Duodenal mucosa (tissue), 2 donors: Measurements from ENCODE around the gene ZNF787.

ENCODE experiments used
- H3K27ac ChIP-seq: one replicate; pipeline ENCODE4 v1.7.0; 2013; ENCODE audit warnings: low read depth, low read length
- H3K27me3 ChIP-seq, 2 donors: one replicate each; pipeline ENCODE4 v1.7.0; 2013; ENCODE audit warnings: low read length in 2 of 2, control low read depth in 1 of 2; ENCODE audit not compliant: insufficient read depth in 2 of 2, control insufficient read depth in 1 of 2
- H3K36me3 ChIP-seq, 2 donors: one replicate each; pipeline ENCODE4 v1.7.0; 2013; ENCODE audit warnings: low read length in 2 of 2, control low read depth in 1 of 2; ENCODE audit not compliant: insufficient read depth in 2 of 2, control insufficient read depth in 1 of 2
- H3K4me1 ChIP-seq, 2 donors: one replicate each; pipeline ENCODE4 v1.7.0; 2013; ENCODE audit warnings: low read length in 2 of 2, control low read depth in 1 of 2; ENCODE audit not compliant: insufficient read depth in 2 of 2, control insufficient read depth in 1 of 2
- H3K4me3 ChIP-seq, 2 donors: one replicate each; pipeline ENCODE4 v1.7.0; 2013; ENCODE audit warnings: low read length in 2 of 2, low read depth in 1 of 2
- H3K9ac ChIP-seq, 2 donors: one replicate each; pipeline ENCODE4 v1.7.0; 2013; ENCODE audit warnings: low read length in 2 of 2, low read depth in 1 of 2
- H3K9me3 ChIP-seq, 2 donors: one replicate each; pipeline ENCODE4 v1.7.0; 2013; ENCODE audit warnings: low read length in 2 of 2, control low read depth in 1 of 2; ENCODE audit not compliant: control insufficient read depth in 1 of 2

The ZNF787 gene

GRCh38 chr19:56121180-56122167 is at the start of gene ZNF787:
Gene ZNF787, minus strand, starts transcription at chr19:56121295. Its CDS starts 18,078 bp downstream, at chr19:56103217.
- peaks cover 2 to 8% of the 10 kb centered on the region in 2 donors for H3K36me3 ChIP-seq
- peak within 1 kb of the TSS; percentile 70 to 79 for H3K4me3 ChIP-seq
- peak within 1 kb of the TSS; percentile 80 to 82 for H3K9ac ChIP-seq
- no peaks in the 10 kb centered on the region for H3K27me3 ChIP-seq
- no peaks in the 10 kb centered on the region for H3K9me3 ChIP-seq
- peak within 1 kb of the TSS; percentile 93 for H3K27ac ChIP-seq
- H3K4me1 ChIP-seq = peaks cover 42 to 52% of the 10 kb centered on the region in 2 donors

GRCh38 chr19:56170261-56170660 is 49.2 kb upstream of the ZNF787 start:
- Histone ChIP-seq H3K27me3 (peaks cover 7 to 9% of the 10 kb centered on the region in 2 donors), H3K27ac (no peak overlapping the region), H3K9me3 (no peaks in the 10 kb centered on the region), H3K4me3 (no peak overlapping the region), H3K4me1 (peaks cover 0 to 10% of the 10 kb centered on the region in 2 donors), H3K9ac (no peak overlapping the region), H3K36me3 (no peaks in the 10 kb centered on the region)

- no peaks in the 10 kb centered on the region for H3K27me3 ChIP-seq
- no peak overlapping the region for H3K4me3 ChIP-seq
- H3K36me3 ChIP-seq = no peaks in the 10 kb centered on the region
- H3K4me1 ChIP-seq = peaks cover 0 to 10% of the 10 kb centered on the region in 2 donors
- H3K9me3 ChIP-seq = no peaks in the 10 kb centered on the region
- H3K27ac ChIP-seq = no peak overlapping the region
- no peak overlapping the region for H3K9ac ChIP-seq
These were observed 46.0 kb upstream of the ZNF787 start for GRCh38 chr19:56167064-56167578.

DNA sequence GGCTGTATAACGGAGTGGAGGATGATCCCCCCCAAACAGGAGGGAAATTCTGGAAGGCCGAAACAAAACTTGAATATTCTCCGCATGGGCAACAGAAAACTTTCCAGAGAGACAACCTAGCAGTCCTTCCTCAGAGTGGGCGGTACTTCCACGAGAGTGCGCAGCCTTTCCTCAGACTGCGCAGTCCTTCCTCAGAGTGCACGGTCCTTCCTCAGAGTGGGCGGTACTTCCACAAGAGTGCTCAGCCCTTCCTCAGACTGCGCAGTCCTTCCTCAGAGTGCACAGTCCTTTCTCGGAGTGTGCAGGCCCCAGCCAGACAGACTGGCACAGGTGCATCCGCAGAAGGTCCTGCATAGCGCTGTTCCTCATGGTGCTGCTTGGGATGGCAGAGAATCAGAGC is 42.0 kb upstream of the ZNF787 start:
- H3K27me3 ChIP-seq = no peaks in the 10 kb centered on the region
- peaks cover 9 to 22% of the 10 kb centered on the region in 2 donors for H3K36me3 ChIP-seq
- no peaks in the 10 kb centered on the region for H3K9me3 ChIP-seq
- no peak overlapping the region for H3K4me3 ChIP-seq
- H3K27ac ChIP-seq = no peak overlapping the region
- H3K4me1 ChIP-seq = no peaks in the 10 kb centered on the region
- H3K9ac ChIP-seq = no peak overlapping the region

DNA sequence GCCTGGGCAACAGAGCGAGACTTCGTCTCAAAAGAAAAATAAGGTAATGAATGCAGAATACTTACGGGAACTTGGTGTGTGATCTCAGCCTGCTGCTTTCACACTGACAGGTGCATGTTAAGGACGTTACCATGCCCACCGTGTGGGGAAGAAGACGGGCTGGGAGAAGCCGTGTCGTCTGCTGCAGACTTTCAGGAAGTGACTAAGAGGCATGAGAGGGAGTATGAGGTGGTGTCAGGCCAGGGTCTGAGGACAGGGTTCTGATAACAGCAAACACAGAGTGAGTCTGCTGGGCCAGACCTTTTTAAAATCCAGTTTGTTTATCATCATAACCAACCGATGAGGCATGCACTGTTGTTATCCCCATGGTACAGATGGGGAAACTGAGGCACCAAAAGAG is 41.2 kb upstream of the ZNF787 start:
- H3K27me3 ChIP-seq = no peaks in the 10 kb centered on the region
- H3K27ac ChIP-seq = no peak overlapping the region
- no peaks in the 10 kb centered on the region for H3K9me3 ChIP-seq
- H3K36me3 ChIP-seq = peaks cover 9 to 22% of the 10 kb centered on the region in 2 donors
- H3K4me3 ChIP-seq = no peak overlapping the region
- H3K4me1 ChIP-seq = no peaks in the 10 kb centered on the region
- no peak overlapping the region for H3K9ac ChIP-seq

DNA sequence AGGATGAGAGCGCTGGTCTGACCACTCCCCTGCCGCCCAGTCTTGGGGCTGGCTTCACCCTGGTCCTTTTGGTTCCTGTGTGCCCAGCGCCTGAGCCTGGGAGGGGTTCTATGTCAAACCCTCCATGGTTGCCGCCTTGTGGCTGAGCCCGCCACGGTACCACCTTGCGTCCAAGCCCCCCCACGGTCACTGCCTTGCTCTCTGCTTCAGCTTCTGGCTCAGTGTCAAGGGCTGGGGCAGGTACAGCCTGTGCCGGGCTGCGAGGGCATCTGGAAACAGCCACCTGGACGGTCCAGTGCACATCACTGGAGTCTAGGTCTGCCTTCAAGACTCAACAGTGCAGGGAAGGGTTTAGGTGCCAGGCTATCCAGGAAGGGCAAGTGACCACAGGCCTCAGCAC is 40.4 kb upstream of the ZNF787 start:
- H3K27ac ChIP-seq = no peak overlapping the region
- no peaks in the 10 kb centered on the region for H3K27me3 ChIP-seq
- no peaks in the 10 kb centered on the region for H3K9me3 ChIP-seq
- H3K36me3 ChIP-seq = peaks cover 9 to 22% of the 10 kb centered on the region in 2 donors
- peaks cover 0 to 6% of the 10 kb centered on the region in 2 donors for H3K4me1 ChIP-seq
- H3K9ac ChIP-seq = no peak overlapping the region
- H3K4me3 ChIP-seq = no peak overlapping the region

- Histone ChIP-seq H3K27me3 (no peaks in the 10 kb centered on the region), H3K9me3 (no peaks in the 10 kb centered on the region), H3K27ac (no peak overlapping the region), H3K4me1 (peaks cover 0 to 6% of the 10 kb centered on the region in 2 donors), H3K36me3 (peaks cover 16 to 36% of the 10 kb centered on the region in 2 donors), H3K4me3 (no peak overlapping the region), H3K9ac (no peak overlapping the region)
These were observed 38.7 kb upstream of the ZNF787 start for GRCh38 chr19:56159622-56160271.

DNA sequence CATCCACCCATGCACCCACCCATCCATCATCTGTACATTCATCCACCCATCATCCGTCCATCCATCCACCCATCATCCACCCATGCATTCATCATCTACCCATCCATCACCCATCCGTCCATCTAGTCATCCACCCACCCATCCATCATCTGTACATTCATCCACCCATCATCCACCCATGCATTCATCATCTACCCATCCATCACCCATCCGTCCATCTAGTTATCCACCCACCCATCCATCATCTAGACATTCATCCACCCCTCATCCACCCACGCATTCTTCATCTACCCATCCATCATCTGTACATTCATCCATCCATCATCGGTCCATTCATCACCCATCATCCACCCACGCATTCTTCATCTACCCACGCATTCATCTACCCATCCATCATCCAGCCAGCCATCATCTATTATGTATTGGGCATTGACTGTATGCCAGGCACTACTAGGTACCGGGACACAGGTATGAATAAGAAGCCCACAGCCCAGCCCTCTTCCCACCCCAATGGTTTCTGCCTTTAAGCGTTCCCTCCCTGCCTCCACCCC is 38.0 kb upstream of the ZNF787 start:
- Histone ChIP-seq H3K27me3 (no peaks in the 10 kb centered on the region), H3K9me3 (no peaks in the 10 kb centered on the region), H3K27ac (no peak overlapping the region), H3K36me3 (peaks cover 16 to 36% of the 10 kb centered on the region in 2 donors), H3K4me1 (peaks cover 0 to 6% of the 10 kb centered on the region in 2 donors), H3K4me3 (no peak overlapping the region), H3K9ac (no peak overlapping the region)

DNA sequence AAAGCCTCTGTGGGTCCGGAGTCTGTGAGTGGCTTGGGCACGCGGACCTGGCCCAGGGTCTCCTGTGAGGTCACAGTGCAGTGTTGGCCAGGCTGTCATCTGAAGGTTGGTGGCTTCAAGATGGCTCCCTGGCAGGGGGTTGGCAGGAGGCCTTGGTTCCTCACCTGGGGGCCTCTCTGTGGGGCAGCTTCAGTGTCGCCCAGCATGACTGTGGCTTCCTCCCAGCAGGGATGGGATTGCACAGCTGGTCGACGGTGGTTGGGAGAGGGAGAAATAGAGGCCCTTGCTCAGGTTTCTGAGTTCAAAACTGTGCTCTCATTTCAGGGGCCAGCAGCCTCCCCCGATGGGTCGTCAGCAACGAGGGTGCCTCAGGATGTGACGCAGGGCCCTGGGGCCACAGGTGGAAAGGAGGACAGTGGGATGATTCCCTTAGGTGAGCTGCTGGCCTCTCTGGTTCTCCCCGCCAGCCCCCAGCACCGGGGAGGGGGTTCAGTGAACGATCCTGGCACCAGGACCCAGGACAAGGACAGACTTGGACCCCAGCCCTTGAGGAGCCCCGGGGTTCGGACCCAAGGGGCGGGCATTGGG is 37.2 kb upstream of the ZNF787 start:
- H3K4me3 ChIP-seq = no peak overlapping the region
- H3K9ac ChIP-seq = no peak overlapping the region
- H3K9me3 ChIP-seq = no peaks in the 10 kb centered on the region
- H3K4me1 ChIP-seq = peaks cover 0 to 6% of the 10 kb centered on the region in 2 donors
- peaks cover 16 to 42% of the 10 kb centered on the region in 2 donors for H3K36me3 ChIP-seq
- H3K27ac ChIP-seq = no peak overlapping the region
- H3K27me3 ChIP-seq = no peaks in the 10 kb centered on the region
